OCI-LY7 (cell line): Measurements from ENCODE around the gene GSTA1. TPM values are rescaled to one million over a fixed set of nuclear protein-coding genes. Genes with fewer than 3 reads are reported as not detected.
A peak's percentile ranks its signal among the peaks of the same experiment; 100 is the strongest.
"Not testable (repeated sequence)": the region's sequence is repeated elsewhere in the genome, so short reads cannot be mapped to it uniquely, and the experiment has no call there.

Source experiments
- BruUV-seq: library from RNA; stranded (reverse); fragments of 400-500 nt; replicated peaks from 2 replicates; lab custom pipeline; 2021; lab: Mats Ljungman, UMichigan
- CTCF ChIA-PET: fragments of 300-600 bp; sonication (Branson Sonifier 250); formaldehyde crosslinking; loops from one replicate; lab custom pipeline; 2022; ENCODE audit warnings: antibody characterized with exemption; ENCODE audit not compliant: unreplicated experiment; lab: Charles Lee
- POLR2A ChIA-PET: fragments of 300-600 bp; sonication (Branson Sonifier 250); formaldehyde crosslinking; loops from one replicate; lab custom pipeline; 2022; ENCODE audit warnings: antibody characterized with exemption; lab: Charles Lee
- DNase-seq: peaks from one replicate; pipeline ENCODE4 v3.0.0-alpha.2; 2015; ENCODE audit warnings: low spot score
- H2AFZ ChIP-seq: fragments of 200-600 bp; sonication (generic), shearing (Covaris generic); 2 replicates; pipeline ENCODE4 v1.6.1; 2014; ENCODE audit warnings: mild to moderate bottlenecking, antibody characterized with exemption, low read length, moderate library complexity
- H3K27ac ChIP-seq: fragments of 200-600 bp; sonication (generic); 2 replicates; pipeline ENCODE4 v1.5.1; 2014; ENCODE audit warnings: mixed run types, low read depth, mild to moderate bottlenecking, moderate library complexity, low read length, inconsistent platforms; ENCODE audit not compliant: poor library complexity, severe bottlenecking
- H3K36me3 ChIP-seq: fragments of 200-600 bp; sonication (generic); 2 replicates; pipeline ENCODE4 v1.6.1; 2014; ENCODE audit warnings: mild to moderate bottlenecking, antibody characterized with exemption, low read length, moderate library complexity, mixed read lengths; ENCODE audit not compliant: insufficient read depth
- H3K4me1 ChIP-seq: fragments of 200-600 bp; sonication (generic); 2 replicates; pipeline ENCODE4 v1.5.1; 2014; ENCODE audit warnings: mild to moderate bottlenecking, low read length; ENCODE audit not compliant: insufficient read depth, poor library complexity, severe bottlenecking
- H3K4me2 ChIP-seq: fragments of 200-600 bp; sonication (generic); 2 replicates; pipeline ENCODE4 v1.6.1; 2014; ENCODE audit warnings: mild to moderate bottlenecking, low read length
- H3K4me3 ChIP-seq: fragments of 200-600 bp; sonication (generic); 2 replicates; pipeline ENCODE4 v1.5.1; 2014; ENCODE audit warnings: mild to moderate bottlenecking, low read depth, low read length; ENCODE audit not compliant: poor library complexity, severe bottlenecking
- H3K79me2 ChIP-seq: fragments of 200-600 bp; sonication (generic); 2 replicates; pipeline ENCODE4 v1.6.1; 2016; ENCODE audit warnings: low read depth, mild to moderate bottlenecking, low read length, moderate library complexity, mixed read lengths; ENCODE audit not compliant: insufficient read depth
- H3K9me2 ChIP-seq: fragments of 200-600 bp; sonication (generic); 2 replicates; pipeline ENCODE4 v1.6.1; 2016; ENCODE audit warnings: mild to moderate bottlenecking, low read length, mixed read lengths; ENCODE audit not compliant: insufficient read depth
- H3K9me3 ChIP-seq: fragments of 200-600 bp; sonication (generic); 2 replicates; pipeline ENCODE4 v1.6.1; 2014; ENCODE audit warnings: mild to moderate bottlenecking, mixed run types, low read length, mixed read lengths
- H4K20me1 ChIP-seq: fragments of 200-600 bp; sonication (generic); 2 replicates; pipeline ENCODE4 v1.6.1; 2014; ENCODE audit warnings: mild to moderate bottlenecking, antibody characterized with exemption, low read length, moderate library complexity, mixed read lengths; ENCODE audit not compliant: insufficient read depth
- CTCF ChIP-seq: fragments of 200-600 bp; sonication (generic); conservative IDR thresholded peaks from 2 replicates; pipeline ENCODE4 v1.5.1; 2014; ENCODE audit warnings: mild to moderate bottlenecking, antibody characterized with exemption, low read length, moderate library complexity, mixed read lengths
- EZH2phosphoT487 ChIP-seq: fragments of 200-600 bp; sonication (generic); IDR thresholded peaks from 2 replicates; pipeline ENCODE4 v1.6.1; 2018; ENCODE audit warnings: low read depth, borderline replicate concordance, mild to moderate bottlenecking, mixed run types, antibody characterized with exemption, low read length, moderate library complexity, mixed read lengths
- intact Hi-C: fragments of 100-400 bp; cut with micrococcal nuclease; formaldehyde crosslinking; loops from one replicate; pipeline ENCODE4 v1.10.0; 2022; ENCODE audit not compliant: unreplicated experiment
- total RNA-seq, 2 experiments: library from RNA; depleted of rRNA in 1 of 2; stranded (reverse); fragments of >200 nt in 1 of 2; shearing (Covaris generic) in 1 of 2; gene quantifications; 2 replicates each; pipeline ENCODE4 v1.2.3, GENCODE V29; 2014 to 2022

Gene GSTA1
- total RNA-seq, 2 experiments from 2014 or later, result not detected

DNA sequence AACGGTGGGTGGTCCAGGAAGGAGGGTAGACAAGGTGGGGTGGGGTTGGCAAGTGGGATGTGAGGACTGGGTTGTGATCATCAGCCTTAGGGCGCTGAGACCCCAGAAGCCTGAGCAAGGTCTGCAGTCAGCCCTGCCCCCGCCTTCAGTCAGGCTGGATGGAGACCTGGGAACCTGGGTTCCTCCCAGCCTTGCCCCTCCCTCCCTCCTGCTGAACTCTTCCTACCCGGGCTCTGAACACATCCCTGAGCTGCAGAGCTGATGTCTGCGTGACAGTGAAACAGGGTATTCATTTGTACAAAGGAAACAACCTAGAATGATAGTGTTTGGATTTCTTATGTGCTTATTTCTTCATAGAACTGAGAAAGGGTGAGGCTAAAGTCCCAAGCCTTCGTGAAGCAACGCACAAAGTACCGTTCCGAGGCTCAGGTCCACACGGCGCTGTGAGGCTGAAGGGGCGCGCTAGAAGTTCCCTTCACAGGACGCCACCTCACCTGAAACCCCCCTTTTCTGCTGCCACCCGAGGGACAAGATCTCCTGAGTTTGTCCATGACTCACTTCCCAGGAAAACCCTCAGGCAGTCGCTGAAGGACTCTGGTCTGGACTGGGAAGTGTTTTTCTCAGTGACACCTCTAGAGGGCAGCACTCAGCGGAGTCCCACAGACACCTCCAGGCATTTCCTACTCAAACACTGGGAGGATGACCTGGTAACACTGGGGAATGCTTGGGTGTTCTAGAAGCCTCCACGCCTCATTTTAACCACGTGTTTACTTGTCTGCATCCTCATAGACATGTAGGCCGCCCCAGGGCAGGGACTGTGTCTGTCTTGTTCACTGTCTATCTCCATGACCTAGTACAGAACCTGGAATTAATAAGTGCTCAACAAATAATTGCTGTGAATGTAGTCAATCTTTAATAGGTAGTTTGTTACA, 35.8 kb upstream of the GSTA1 start:
- Histone ChIP-seq H3K4me2 (no peak overlapping the region), H3K36me3 (no peaks in the 10 kb centered on the region), H3K9me3 (no peaks in the 10 kb centered on the region), H3K27ac (no peak overlapping the region), H3K79me2 (no peaks in the 10 kb centered on the region), H2AFZ (no peak overlapping the region), H4K20me1 (no peaks in the 10 kb centered on the region), H3K9me2 (no peaks in the 10 kb centered on the region), H3K4me3 (no peak overlapping the region), H3K4me1 (no peaks in the 10 kb centered on the region)
- POLR2A ChIA-PET, result no interaction called here
- TF ChIP-seq EZH2phosphoT487, result no peak
- TF ChIP-seq CTCF, result peak; percentile 83
- CTCF ChIA-PET, result no interaction called here
- intact Hi-C loops, result no loop called here
- no TSS peak for BruUV-seq
- DNase-seq, result peak; percentile 50

DNA sequence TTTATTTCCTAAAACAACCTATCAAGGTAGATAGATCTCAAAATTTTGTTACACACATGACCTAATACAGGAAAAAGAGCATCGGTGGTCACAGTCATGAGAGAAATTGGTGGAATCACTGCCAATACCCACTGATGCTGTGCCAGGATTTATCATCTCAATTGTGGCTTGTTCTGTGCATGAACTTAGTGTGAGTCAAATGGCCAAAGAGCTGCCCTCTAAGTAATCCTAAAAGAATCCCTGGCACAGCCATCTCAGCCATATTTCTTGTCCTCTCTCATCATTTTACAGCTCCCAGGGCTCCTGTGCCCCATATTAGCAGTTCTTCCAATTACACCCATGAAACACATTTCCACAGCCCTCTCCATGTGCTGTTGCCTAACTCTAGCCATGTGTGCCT, 30.9 kb upstream of the GSTA1 start:
- POLR2A ChIA-PET, result no interaction called here
- CTCF ChIA-PET, result no interaction called here
- H3K9me2 ChIP-seq, result no peaks in the 10 kb centered on the region
- no peaks in the 10 kb centered on the region for H3K9me3 ChIP-seq
- no peak overlapping the region for H2AFZ ChIP-seq
- H3K4me2 ChIP-seq, result no peak overlapping the region
- TF ChIP-seq EZH2phosphoT487 (no peak), CTCF (no peak)
- H3K4me3 ChIP-seq, result no peak overlapping the region
- intact Hi-C loops, result no loop called here
- H3K27ac ChIP-seq, result no peak overlapping the region
- BruUV-seq, result no TSS peak
- no peaks in the 10 kb centered on the region for H3K4me1 ChIP-seq
- H4K20me1 ChIP-seq, result no peaks in the 10 kb centered on the region
- no peaks in the 10 kb centered on the region for H3K36me3 ChIP-seq
- H3K79me2 ChIP-seq, result no peaks in the 10 kb centered on the region
- no peak for DNase-seq

DNA sequence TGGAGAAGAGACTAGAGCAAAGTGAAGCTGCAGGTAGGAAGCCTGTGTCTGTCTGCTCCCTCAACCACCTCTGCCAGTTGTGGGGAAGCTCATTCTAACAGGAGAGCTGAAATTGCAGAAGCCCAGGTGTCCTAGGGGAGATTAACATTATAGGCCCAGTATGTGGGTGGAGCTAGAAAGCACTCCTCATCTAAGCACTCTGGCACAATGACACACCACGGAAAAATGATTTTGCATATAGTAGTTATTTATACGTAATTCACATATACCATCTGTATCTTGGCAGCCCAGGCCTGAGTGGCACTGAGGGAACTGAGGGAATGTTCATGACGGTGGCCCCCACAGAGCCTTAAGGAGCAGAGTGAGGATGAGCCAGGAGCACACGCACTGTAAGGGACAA, 27.3 kb upstream of the GSTA1 start:
- H3K4me1 ChIP-seq, H3K9me3 ChIP-seq, H4K20me1 ChIP-seq, intact Hi-C loops, POLR2A ChIA-PET, CTCF ChIA-PET, DNase-seq, BruUV-seq, H3K4me3 ChIP-seq, H3K36me3 ChIP-seq, H3K79me2 ChIP-seq, H2AFZ ChIP-seq, H3K9me2 ChIP-seq, H3K27ac ChIP-seq, H3K4me2 ChIP-seq: not testable (repeated sequence)
